Transverse colon (tissue), 3 donors: Measurements from ENCODE around the gene SAT2.

Source experiments
- CTCF ChIP-seq, 5 experiments: fragments of 200-600 bp in 3 of 5; fragments of 450-650 bp in 2 of 5; sonication (generic) in 3 of 5; IDR thresholded peaks; 1 replicate in 2 of 5; 2 replicates in 3 of 5; pipeline ENCODE4 v1.5.1; 2016 to 2017; ENCODE audit warnings: antibody characterized with exemption in 5 of 5, inconsistent platforms in 3 of 5, mild to moderate bottlenecking in 2 of 5, moderate library complexity in 1 of 5
- POLR2A ChIP-seq: fragments of 450-650 bp; IDR thresholded peaks from one replicate; pipeline ENCODE4 v1.6.1; 2016; ENCODE audit warnings: antibody characterized with exemption, mild to moderate bottlenecking, moderate library complexity

GRCh38 chr17:7615265-7615747 is 12.3 kb downstream of the SAT2 start:
- TF ChIP-seq CTCF (IDR thresholded peaks at IDR 0.05), result no peak
- TF ChIP-seq POLR2A, result no peak
